IPS-NIHi11 (cell line): Measurements from ENCODE around the gene LTBP4.
A peak's percentile ranks its signal among the peaks of the same experiment; 100 is the strongest.
"Not testable (repeated sequence)": the region's sequence is repeated elsewhere in the genome, so short reads cannot be mapped to it uniquely, and the experiment has no call there.

Experiments used
- DNase-seq: peaks from one replicate; pipeline ENCODE4 v3.0.0; 2012; ENCODE audit warnings: mixed read lengths, low spot score

LTBP4 gene

DNA sequence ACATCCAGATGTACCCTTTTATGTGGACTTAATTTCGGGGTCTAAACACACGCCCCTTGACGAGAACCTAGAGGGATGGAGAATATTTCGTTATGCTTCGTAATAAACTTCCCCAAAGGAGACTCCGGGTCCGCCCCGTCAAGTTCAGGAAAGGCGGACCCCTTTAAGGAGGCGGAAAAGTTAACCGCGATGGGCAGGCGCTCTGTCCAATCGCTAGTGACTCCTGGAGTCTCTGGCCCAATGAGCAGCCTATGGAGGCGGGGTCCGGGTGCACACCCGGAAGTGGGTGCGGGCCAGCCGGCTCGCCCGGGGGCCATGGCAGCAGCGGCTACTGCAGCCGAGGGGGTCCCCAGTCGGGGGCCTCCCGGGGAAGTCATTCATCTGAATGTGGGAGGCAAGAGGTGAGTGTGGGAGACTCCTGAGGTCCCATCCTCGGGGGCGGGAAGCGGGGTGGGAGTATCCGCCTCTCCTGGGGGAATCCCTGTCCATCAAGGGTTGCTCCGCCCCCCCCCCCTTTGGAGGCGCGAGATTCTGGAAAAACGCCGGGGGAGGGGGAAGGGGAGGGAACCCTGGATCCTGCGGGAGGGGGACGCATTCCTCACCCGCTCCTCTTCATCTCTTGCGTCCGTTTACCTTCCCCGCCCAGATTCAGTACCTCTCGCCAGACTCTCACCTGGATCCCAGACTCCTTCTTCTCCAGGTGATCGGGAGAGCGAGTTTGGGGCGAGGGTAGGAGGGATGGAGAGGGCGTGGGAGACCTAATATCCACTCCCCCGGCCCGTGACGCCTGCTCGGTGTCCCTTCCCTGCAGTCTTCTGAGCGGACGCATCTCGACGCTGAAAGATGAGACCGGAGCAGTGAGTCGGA, 24.4 kb upstream of the LTBP4 start, which contains the start of gene SHKBP1:
Gene SHKBP1, plus strand, starts transcription at position 289 of the 867 bp plus-strand sequence. Its CDS starts 27 bp downstream, at position 316.
- peak; percentile 97 for DNase-seq

DNA sequence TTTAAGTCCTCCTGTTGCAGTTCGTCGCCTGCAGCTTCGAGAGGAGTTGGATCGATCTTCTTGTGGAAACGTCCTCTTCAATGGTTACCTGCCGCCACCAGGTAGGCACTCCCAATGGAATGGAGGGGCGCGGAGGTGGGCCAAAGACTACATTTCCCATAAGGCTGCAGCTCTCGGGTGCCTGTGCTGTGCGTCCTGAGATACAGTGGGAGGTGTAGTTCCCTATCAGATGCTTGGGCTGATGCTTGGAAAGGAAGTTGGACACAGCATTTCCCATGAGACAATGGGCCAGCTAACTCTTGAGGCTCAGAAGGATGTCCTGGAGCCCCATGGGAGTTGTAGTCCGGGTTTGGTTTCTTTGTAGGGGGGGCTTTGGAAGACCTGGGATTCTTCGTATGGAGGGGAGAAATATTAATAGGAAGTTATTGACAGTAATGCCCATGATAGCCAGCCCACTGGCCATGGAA, 22.7 kb upstream of the LTBP4 start:
- peak; percentile 74 for DNase-seq

- no peak for DNase-seq
Measured at GRCh38 chr19:40580619-40581018, 20.6 kb upstream of the LTBP4 start.

DNA sequence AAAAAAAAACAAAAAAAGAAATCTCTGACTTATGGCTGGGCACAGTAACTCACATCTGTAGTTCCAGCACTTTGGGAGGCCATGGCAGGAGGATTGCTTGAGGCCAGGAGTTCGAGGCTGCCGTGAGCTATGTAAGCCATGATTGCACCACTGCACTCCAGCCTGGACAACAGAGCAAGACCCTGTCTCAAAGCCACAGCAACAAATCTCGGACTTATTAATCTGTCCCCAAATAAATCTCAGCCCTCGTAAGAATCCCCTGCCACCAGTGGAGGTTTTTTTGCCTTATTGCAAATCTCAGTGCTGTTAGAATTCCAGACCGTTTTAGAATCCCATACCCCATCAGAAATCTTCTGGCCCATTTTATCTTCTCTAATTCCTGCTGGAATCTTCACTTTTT, 19.6 kb upstream of the LTBP4 start:
- no peak for DNase-seq

- no peak for DNase-seq
Measured at GRCh38 chr19:40582467-40582866, 18.7 kb upstream of the LTBP4 start.

GRCh38 chr19:40583283-40583682, 17.9 kb upstream of the LTBP4 start:
- no peak for DNase-seq

- no peak for DNase-seq
Measured at GRCh38 chr19:40584007-40584406, 17.2 kb upstream of the LTBP4 start.

- DNase-seq: no peak
Measured at GRCh38 chr19:40585241-40585981, 15.8 kb upstream of the LTBP4 start.

DNA sequence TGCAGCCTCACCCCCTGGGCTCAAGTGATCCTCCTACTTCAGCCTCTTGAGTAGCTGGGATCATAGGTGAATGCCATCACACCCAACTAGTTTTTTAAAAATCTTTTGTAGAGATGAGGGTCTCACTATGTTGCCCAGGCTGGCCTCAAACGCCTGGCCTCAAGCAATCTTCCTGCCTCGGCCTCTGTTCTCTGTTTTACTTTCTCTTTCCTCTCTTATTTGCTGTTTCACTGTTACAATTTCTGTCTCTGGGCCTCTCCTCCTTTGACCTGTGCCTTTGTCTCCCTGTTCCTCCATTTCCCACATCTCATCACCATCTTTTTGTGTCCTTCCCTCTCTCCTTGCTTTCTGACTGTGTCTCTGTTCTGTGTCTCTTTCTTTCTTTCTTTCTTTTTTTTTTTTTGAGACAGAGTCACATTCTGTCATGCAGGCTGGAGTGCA, 15.2 kb upstream of the LTBP4 start:
- DNase-seq: no peak

DNA sequence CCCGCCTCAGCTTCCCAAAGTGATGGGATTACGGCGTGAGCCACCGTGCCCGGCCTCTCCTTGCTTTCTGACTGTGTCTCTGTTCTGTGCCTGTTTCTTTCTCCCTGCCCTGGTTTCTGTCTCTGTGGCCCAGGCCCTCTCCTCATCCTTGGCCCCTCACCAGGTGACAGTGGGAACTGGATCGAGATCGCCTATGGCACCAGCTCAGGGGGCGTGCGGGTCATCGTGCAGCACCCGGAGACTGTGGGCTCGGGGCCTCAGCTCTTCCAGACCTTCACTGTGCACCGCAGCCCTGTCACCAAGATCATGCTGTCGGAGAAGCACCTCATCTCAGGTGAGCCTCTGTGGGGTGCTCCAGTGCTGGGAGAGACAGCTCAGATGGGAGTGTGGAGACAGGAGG, 14.6 kb upstream of the LTBP4 start:
- DNase-seq: no peak

- DNase-seq: no peak
Measured at GRCh38 chr19:40588110-40588854, 12.9 kb upstream of the LTBP4 start.

GRCh38 chr19:40588926-40589569, 12.1 kb upstream of the LTBP4 start:
- no peak for DNase-seq

GRCh38 chr19:40589591-40590429, 11.4 kb upstream of the LTBP4 start:
- no peak for DNase-seq

DNA sequence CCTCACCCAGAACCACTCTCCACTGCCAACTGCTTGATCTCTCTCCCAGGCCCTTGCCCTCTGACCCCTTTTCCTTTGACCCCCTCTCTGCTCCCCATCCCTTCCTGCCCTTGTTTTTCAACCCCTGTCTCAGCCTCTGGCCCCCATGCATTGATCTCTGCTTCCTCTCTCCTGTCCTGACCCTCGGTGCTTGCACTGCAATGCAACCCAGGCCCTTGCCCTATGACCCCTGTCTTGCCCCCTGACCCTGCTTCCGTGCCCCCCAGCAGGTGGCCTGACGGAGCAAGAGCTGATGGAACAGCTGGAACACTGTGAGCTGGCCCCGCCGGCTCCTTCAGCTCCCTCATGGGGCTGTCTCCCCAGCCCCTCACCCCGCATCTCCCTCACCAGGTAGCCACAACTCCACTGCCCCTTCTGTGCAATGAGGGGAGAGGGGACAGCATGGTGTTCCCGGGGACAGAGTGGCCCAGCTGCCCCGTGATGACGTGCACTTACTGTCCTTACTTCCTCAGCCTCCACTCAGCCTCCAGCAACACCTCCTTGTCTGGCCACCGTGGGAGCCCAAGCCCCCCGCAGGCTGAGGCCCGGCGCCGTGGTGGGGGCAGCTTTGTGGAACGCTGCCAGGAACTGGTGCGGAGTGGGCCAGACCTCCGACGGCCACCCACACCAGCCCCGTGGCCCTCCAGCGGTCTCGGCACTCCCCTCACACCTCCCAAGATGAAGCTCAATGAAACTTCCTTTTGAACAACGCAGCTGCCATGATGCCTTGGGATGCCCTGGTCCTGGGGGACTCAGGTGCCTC, 10.5 kb upstream of the LTBP4 start:
- no peak for DNase-seq

DNA sequence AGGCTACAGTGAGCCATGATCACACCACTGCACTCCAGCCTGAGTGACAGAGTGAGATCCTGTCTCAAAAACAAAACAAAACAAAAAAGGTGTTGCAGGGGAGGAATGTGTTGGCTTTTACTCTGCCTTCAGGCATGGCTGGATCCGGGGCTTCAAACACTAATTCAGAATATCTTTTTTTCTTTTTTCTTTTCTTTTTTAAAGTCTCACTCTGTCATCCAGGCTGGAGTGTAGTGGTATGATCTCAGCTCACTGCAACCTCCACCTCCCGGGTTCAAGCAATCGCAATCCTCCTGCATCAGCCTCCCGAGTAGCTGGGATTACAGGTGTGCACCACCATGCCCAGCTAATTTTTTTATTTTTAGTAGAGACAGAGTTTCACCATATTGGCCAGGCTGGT, 9.4 kb upstream of the LTBP4 start:
- not testable (repeated sequence) for DNase-seq

GRCh38 chr19:40592170-40592569, 9.0 kb upstream of the LTBP4 start:
- DNase-seq: peak; percentile 62

DNA sequence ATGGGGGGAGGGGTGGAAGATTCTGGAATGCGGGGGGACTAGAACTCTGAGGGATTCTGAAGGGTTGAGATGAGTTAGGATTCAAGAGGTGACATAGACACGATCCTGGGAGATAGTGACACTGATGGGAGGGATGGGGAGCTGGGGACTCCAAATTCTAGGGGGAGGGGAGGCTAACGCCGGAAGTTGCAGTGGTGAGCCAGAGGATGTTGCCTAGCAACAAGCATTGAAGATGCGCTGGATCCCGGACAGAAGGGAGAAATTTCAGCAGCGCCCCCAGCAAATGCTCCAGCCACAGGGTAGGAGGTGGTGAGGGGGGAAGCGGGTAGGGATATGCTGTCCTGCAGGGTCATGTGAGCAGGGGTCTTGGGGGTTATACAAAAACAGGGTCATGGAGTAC, 6.9 kb upstream of the LTBP4 start:
- peak; percentile 56 for DNase-seq

DNA sequence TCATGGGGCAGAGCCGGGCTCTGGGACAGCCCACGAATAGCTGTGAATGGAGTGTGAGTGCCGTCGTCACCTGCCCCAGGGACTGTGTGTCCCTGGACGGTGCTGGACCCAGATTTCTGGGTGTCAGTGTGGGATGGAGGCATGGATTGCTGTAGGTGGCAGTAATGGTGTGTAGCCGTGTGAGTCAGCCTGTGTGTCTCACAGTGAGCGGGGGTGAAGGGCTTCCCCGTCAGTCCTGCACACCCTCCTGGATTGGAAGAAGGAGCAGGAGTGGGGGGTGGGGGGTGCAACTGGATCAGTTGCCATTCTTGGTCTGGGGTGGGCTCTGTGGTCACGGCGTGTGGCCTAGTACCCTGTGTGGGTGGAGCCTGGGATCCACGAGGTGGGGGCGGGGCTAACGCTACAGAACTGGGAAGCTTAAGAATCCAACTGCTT, 6.5 kb upstream of the LTBP4 start:
- DNase-seq: peak; percentile 20

GRCh38 chr19:40596608-40597328, 4.4 kb upstream of the LTBP4 start:
- peak; percentile 87 for DNase-seq
